Trophoblast cell (in vitro differentiated cells and primary cell): ENCODE data around the gene PSMB10.
A peak's percentile ranks its signal among the peaks of the same experiment; 100 is the strongest.

Source experiments
- DNase-seq, 2 donors: peaks; one replicate each; pipeline ENCODE4 v3.0.0-alpha.2; 2016
- H2AFZ ChIP-seq: 2 replicates; pipeline ENCODE4 v1.6.1; 2013; ENCODE audit warnings: low read length, moderate library complexity, mild to moderate bottlenecking; ENCODE audit not compliant: insufficient read depth, poor library complexity
- H2AK5ac ChIP-seq: 2 replicates; pipeline ENCODE4 v1.6.1; 2013; ENCODE audit warnings: mild to moderate bottlenecking, low read length
- H2BK120ac ChIP-seq: 2 replicates; pipeline ENCODE4 v1.6.1; 2013; ENCODE audit warnings: low read length, mild to moderate bottlenecking, moderate library complexity; ENCODE audit not compliant: insufficient read depth, poor library complexity
- H2BK12ac ChIP-seq: 2 replicates; pipeline ENCODE4 v1.6.1; 2013; ENCODE audit warnings: mild to moderate bottlenecking, low read length, moderate library complexity
- H2BK5ac ChIP-seq: 2 replicates; pipeline ENCODE4 v1.6.1; 2013; ENCODE audit warnings: low read length, low read depth, moderate library complexity, mild to moderate bottlenecking; ENCODE audit not compliant: poor library complexity
- H3K14ac ChIP-seq: 2 replicates; pipeline ENCODE4 v1.6.1; 2013; ENCODE audit warnings: mild to moderate bottlenecking, low read length
- H3K18ac ChIP-seq: 2 replicates; pipeline ENCODE4 v1.6.1; 2013; ENCODE audit warnings: mild to moderate bottlenecking, low read length
- H3K23ac ChIP-seq: 2 replicates; pipeline ENCODE4 v1.6.1; 2013; ENCODE audit warnings: low read length
- H3K27ac ChIP-seq: 2 replicates; pipeline ENCODE4 v1.5.1; 2013; ENCODE audit warnings: low read depth, mild to moderate bottlenecking, inconsistent platforms, low read length, moderate library complexity
- H3K27me3 ChIP-seq: 2 replicates; pipeline ENCODE4 v1.6.1; 2013; ENCODE audit warnings: inconsistent platforms, mild to moderate bottlenecking, low read length, moderate library complexity; ENCODE audit not compliant: insufficient read depth
- H3K36me3 ChIP-seq, 2 experiments: 1 replicate in 1 of 2; 2 replicates in 1 of 2; pipeline ENCODE4 v1.6.1; 2013; ENCODE audit warnings: low read length in 2 of 2, mild to moderate bottlenecking in 2 of 2, moderate library complexity in 1 of 2; ENCODE audit not compliant: insufficient read depth in 2 of 2, control insufficient read depth in 1 of 2
- H3K4ac ChIP-seq: 2 replicates; pipeline ENCODE4 v1.6.1; 2013; ENCODE audit warnings: low read depth, mild to moderate bottlenecking, low read length, moderate library complexity
- H3K4me1 ChIP-seq, 2 experiments: 1 replicate in 1 of 2; 2 replicates in 1 of 2; pipeline ENCODE4 v1.6.1; 2013; ENCODE audit warnings: low read length in 2 of 2, mild to moderate bottlenecking in 2 of 2, moderate library complexity in 1 of 2; ENCODE audit not compliant: insufficient read depth in 2 of 2, control insufficient read depth in 1 of 2
- H3K4me2 ChIP-seq: 2 replicates; pipeline ENCODE4 v1.6.1; 2013; ENCODE audit warnings: inconsistent platforms, mild to moderate bottlenecking, low read length, moderate library complexity
- H3K4me3 ChIP-seq: 2 replicates; pipeline ENCODE4 v1.5.1; 2013; ENCODE audit warnings: mild to moderate bottlenecking, low read depth, low read length, inconsistent platforms
- H3K79me1 ChIP-seq: one replicate; pipeline ENCODE4 v1.6.1; 2013; ENCODE audit warnings: low read length
- H3K79me2 ChIP-seq: 2 replicates; pipeline ENCODE4 v1.6.1; 2013; ENCODE audit warnings: low read length, mild to moderate bottlenecking; ENCODE audit not compliant: control insufficient read depth, insufficient read depth, poor library complexity
- H3K9ac ChIP-seq: 2 replicates; pipeline ENCODE4 v1.6.1; 2013; ENCODE audit warnings: mild to moderate bottlenecking, low read length
- H3K9me3 ChIP-seq: 2 replicates; pipeline ENCODE4 v1.6.1; 2013; ENCODE audit warnings: low read depth, mild to moderate bottlenecking, control low read depth, inconsistent platforms, low read length; ENCODE audit not compliant: insufficient read depth
- H4K12ac ChIP-seq: 2 replicates; pipeline ENCODE4 v1.6.1; 2013; ENCODE audit warnings: low read depth, mild to moderate bottlenecking, low read length, moderate library complexity
- H4K8ac ChIP-seq: 2 replicates; pipeline ENCODE4 v1.6.1; 2013; ENCODE audit warnings: low read depth, mild to moderate bottlenecking, low read length, moderate library complexity
- H4K91ac ChIP-seq: one replicate; pipeline ENCODE4 v1.6.1; 2013; ENCODE audit warnings: low read depth, mild to moderate bottlenecking, low read length, moderate library complexity
- WGBS: extraction: QIAGEN DNeasy Blood & Tissue Kit; methylation state at CpG from one replicate; pipeline ENCODE4 v1.1.7; 2013; ENCODE audit warnings: missing lambda C conversion rate; ENCODE audit not compliant: insufficient read length, insufficient coverage; ENCODE audit errors: extremely low coverage; 5-methylcytosine and 5-hydroxymethylcytosine counted together

PSMB10 gene

GRCh38 chr16:67901734-67902133 is 34.9 kb downstream of the PSMB10 start:
- DNase-seq, result no peak
- no peaks in the 10 kb centered on the region for H3K27me3 ChIP-seq
- H3K9me3 ChIP-seq, result no peaks in the 10 kb centered on the region

DNA sequence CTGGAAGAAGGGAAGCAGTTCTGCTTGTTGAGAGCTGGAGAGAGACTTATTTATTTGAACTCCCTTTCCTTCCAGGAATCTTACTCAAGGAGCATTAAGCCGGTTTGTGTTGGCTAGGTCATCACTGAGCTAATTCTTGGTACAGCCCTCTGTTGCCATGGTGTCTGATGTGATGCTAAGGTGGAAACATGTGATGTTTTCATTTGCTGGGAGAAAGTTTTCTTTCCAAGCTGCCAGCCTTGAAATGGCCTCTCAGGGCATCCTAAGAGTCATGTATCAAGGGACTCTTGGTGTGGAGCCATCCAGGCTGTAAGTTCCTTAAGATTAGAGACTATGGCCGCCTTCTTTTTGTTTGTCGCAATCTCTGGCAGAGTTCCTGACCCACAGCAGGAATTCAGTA is 39.4 kb downstream of the PSMB10 start:
- DNase-seq, result no peak

More at GRCh38 chr16:67901734-67902133, 34.9 kb downstream of the PSMB10 start:
- Histone ChIP-seq H2BK12ac (no peak overlapping the region), H2BK5ac (no peak overlapping the region), H4K91ac (no peak overlapping the region), H2BK120ac (no peak overlapping the region), H3K4me1 (no peaks in the 10 kb centered on the region), H3K4me3 (no peak overlapping the region), H2AK5ac (no peak overlapping the region), H2AFZ (no peak overlapping the region), H3K14ac (no peak overlapping the region), H3K4me2 (no peak overlapping the region), H3K18ac (no peak overlapping the region), H4K8ac (no peak overlapping the region), H3K23ac (no peak overlapping the region), H3K27ac (no peak overlapping the region), H3K9ac (no peak overlapping the region), H3K79me2 (no peaks in the 10 kb centered on the region), H3K79me1 (no peaks in the 10 kb centered on the region), H3K36me3 (peaks cover 3 to 7% of the 10 kb centered on the region in 2 experiments), H4K12ac (no peak overlapping the region), H3K4ac (peak overlapping the region; percentile 33)
- no CpG with 5 or more reads among the region's 5 CpGs for WGBS

DNA sequence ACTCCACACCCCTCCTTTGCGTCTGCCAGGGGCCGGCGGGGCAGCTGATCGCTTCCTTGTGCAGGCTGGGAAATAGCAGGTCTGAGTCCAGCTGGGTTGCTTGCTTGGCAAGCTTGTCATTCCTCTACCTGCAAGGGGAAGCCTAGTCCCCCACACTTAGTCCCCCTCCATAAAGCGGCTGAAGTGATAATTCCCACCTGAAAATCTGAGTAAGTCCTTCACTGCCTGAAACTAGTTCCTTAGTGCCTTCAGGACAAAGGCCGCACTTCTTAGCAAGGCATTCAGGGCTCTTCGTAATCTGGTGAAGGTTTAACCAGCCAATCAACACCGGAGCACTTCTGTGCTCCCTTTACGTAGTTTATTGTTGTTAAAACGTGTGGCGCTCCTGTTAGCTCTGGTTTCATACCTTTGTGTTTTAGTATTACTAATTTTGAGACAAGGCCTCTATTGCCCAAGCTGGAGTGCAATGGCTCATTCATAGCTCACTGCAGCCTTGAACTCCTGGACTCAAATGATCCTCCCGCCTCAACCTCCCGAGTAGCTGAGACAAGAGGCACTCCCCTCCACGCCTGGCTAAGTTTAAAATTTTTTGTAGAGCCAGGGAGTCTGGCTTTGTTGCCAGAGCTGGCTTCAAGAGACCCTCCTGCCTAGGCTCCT is 42.8 kb downstream of the PSMB10 start:
- peak overlapping the region; percentile 95 for H3K4me3 ChIP-seq
- no peaks in the 10 kb centered on the region for H3K9me3 ChIP-seq
- H2AK5ac ChIP-seq, result peak overlapping the region; percentile 95
- H3K27ac ChIP-seq, result peak overlapping the region; percentile 61
- H4K91ac ChIP-seq, result peak overlapping the region; percentile 98
- H3K79me2 ChIP-seq, result peaks cover 8% of the 10 kb centered on the region
- H3K4me2 ChIP-seq, result peak overlapping the region; percentile 96
- WGBS, result no CpG with 5 or more reads among the region's 14 CpGs
- H3K14ac ChIP-seq, result peak overlapping the region; percentile 97
- H3K79me1 ChIP-seq, result peaks cover 6% of the 10 kb centered on the region
- no peak overlapping the region for H2BK12ac ChIP-seq
- no peak overlapping the region for H3K23ac ChIP-seq
- peak overlapping the region; percentile 78 for H2BK5ac ChIP-seq
- no peaks in the 10 kb centered on the region for H3K27me3 ChIP-seq
- DNase-seq, result no peak
- peak overlapping the region; percentile 98 for H2AFZ ChIP-seq
- H3K4ac ChIP-seq, result peak overlapping the region; percentile 71
- peak overlapping the region; percentile 98 for H4K8ac ChIP-seq
- peak overlapping the region; percentile 100 for H3K9ac ChIP-seq
- peak overlapping the region; percentile 97 for H2BK120ac ChIP-seq
- H3K36me3 ChIP-seq, result no peaks in the 10 kb centered on the region
- H3K18ac ChIP-seq, result peak overlapping the region; percentile 100
- peak overlapping the region; percentile 98 for H4K12ac ChIP-seq
- peaks cover 5 to 8% of the 10 kb centered on the region in 2 experiments for H3K4me1 ChIP-seq

More for the DNA sequence above, 39.4 kb downstream of the PSMB10 start:
- H3K4me3 ChIP-seq, result no peak overlapping the region
- H2BK12ac ChIP-seq, result no peak overlapping the region
- no peak overlapping the region for H3K23ac ChIP-seq
- peaks cover 6% of the 10 kb centered on the region for H3K79me1 ChIP-seq
- no peak overlapping the region for H3K18ac ChIP-seq
- no peak overlapping the region for H2BK5ac ChIP-seq
- H3K9ac ChIP-seq, result no peak overlapping the region
- H3K4me2 ChIP-seq, result no peak overlapping the region
- no peaks in the 10 kb centered on the region for H3K27me3 ChIP-seq
- H3K14ac ChIP-seq, result no peak overlapping the region
- no peak overlapping the region for H2BK120ac ChIP-seq
- H2AFZ ChIP-seq, result no peak overlapping the region
- H3K27ac ChIP-seq, result no peak overlapping the region
- peaks cover 5 to 8% of the 10 kb centered on the region in 2 experiments for H3K4me1 ChIP-seq
- H3K4ac ChIP-seq, result no peak overlapping the region
- H3K36me3 ChIP-seq, result peaks cover 0 to 4% of the 10 kb centered on the region in 2 experiments
- no peak overlapping the region for H4K8ac ChIP-seq
- no peak overlapping the region for H2AK5ac ChIP-seq
- no peak overlapping the region for H4K12ac ChIP-seq
- peaks cover 8% of the 10 kb centered on the region for H3K79me2 ChIP-seq
- H4K91ac ChIP-seq, result no peak overlapping the region
- no peaks in the 10 kb centered on the region for H3K9me3 ChIP-seq
- no CpG with 5 or more reads among the region's 3 CpGs for WGBS

DNA sequence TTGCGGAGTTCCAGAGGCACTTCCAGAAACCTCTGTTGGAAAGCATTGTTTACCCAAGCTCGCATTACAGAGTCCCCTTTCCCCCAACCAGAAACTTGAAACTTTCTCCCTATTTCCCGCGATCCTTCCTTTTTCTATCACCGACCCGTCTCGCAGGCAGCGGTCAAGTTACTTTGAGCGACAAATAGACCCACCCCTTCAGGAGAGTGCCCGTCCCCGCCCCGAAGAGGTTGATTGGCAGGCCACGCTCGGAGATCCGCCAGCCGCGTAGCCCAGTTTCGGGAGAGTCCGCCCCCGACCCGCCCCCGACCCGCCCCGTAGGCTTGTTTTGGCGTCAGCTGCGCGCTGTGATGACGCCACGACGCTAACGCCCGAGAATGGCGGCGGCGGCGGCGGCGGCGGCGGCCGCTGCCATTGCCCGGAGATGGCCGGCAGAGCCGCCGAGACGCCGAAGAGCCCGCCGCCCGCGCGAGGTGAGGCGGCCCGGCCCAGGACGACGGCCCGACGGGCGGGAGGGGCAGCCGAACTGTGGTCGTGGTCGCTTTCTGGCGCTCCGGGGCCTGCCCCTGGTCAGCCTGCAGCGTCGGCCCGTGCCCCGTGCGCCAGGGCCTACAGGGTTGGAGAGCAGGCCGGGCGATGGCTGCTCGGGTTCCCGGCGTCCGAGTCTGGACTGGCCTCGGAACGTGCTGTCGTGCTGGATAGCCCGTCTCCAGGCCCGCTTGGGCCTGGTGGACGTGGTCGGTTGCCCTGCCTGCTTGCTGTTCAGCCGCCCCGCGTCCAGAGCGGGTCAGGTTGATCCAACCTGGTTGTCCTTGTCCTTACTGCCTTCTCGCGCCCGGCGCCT is 43.5 kb downstream of the PSMB10 start, which contains the start of gene PSKH1:
Gene PSKH1, plus strand, starts transcription at position 356 of the 844 bp plus-strand sequence. CDS start 15,496 bp downstream, outside the sequence.
- Histone ChIP-seq H3K9ac (peak within 1 kb of the TSS; percentile 100), H3K27ac (peak within 1 kb of the TSS; percentile 61)

More for the DNA sequence above, 43.5 kb downstream of the PSMB10 start, which contains the start of gene PSKH1:
- Histone ChIP-seq H2AK5ac (peak within 1 kb of the TSS; percentile 95), H3K23ac (no peak within 1 kb of the TSS), H3K9me3 (no peaks in the 10 kb centered on the region), H3K4me1 (peaks cover 5 to 8% of the 10 kb centered on the region in 2 experiments), H3K4me2 (peak within 1 kb of the TSS; percentile 96), H2BK120ac (peak within 1 kb of the TSS; percentile 97), H3K14ac (peak within 1 kb of the TSS; percentile 97), H3K79me2 (peaks cover 8% of the 10 kb centered on the region), H4K91ac (peak within 1 kb of the TSS; percentile 98), H3K18ac (peak within 1 kb of the TSS; percentile 100), H3K27me3 (no peaks in the 10 kb centered on the region), H4K8ac (peak within 1 kb of the TSS; percentile 98), H3K79me1 (peaks cover 6% of the 10 kb centered on the region), H2BK5ac (peak within 1 kb of the TSS; percentile 78), H4K12ac (peak within 1 kb of the TSS; percentile 98), H2BK12ac (no peak within 1 kb of the TSS), H3K4ac (peak within 1 kb of the TSS; percentile 71), H3K4me3 (peak within 1 kb of the TSS; percentile 95), H3K36me3 (no peaks in the 10 kb centered on the region), H2AFZ (peak within 1 kb of the TSS; percentile 98)
- DNase-seq, result peak; percentile 95 to 96
- WGBS, result no CpG with 5 or more reads among the region's 90 CpGs
